Uterus (tissue), 2 donors: ENCODE results near the gene ATP9B.

Source experiments
- CTCF ChIP-seq, 4 experiments: fragments of 200-600 bp in 2 of 4; fragments of 450-650 bp in 2 of 4; sonication (generic) in 2 of 4; IDR thresholded peaks; one replicate each; pipeline ENCODE4 v1.5.1; 2016 to 2019; ENCODE audit warnings: antibody characterized with exemption in 4 of 4, mild to moderate bottlenecking in 2 of 4, moderate library complexity in 1 of 4
- POLR2A ChIP-seq, 2 donors: fragments of 450-650 bp; IDR thresholded peaks; one replicate each; pipeline ENCODE4 v1.6.1; 2016; ENCODE audit warnings: antibody characterized with exemption in 2 of 2, mild to moderate bottlenecking in 1 of 2, moderate library complexity in 1 of 2

- no peak for TF ChIP-seq CTCF (IDR thresholded peaks at IDR 0.05)
- TF ChIP-seq POLR2A (IDR thresholded peaks at IDR 0.05) = no peak
Measured at GRCh38 chr18:79129120-79129519, 59.9 kb downstream of the ATP9B start.
